AG09319 (cell line): ENCODE results near the gene FRMD8.
A peak's percentile ranks its signal among the peaks of the same experiment; 100 is the strongest.

Experiments used
- DNase-seq: peaks from one replicate; pipeline ENCODE4 v3.0.0-alpha.2; 2010; ENCODE audit warnings: low read depth; ENCODE audit errors: extremely low read depth
- CTCF ChIP-seq: IDR thresholded peaks from 2 replicates; pipeline ENCODE4 v1.5.1; 2011; ENCODE audit warnings: low read depth, mild to moderate bottlenecking, inconsistent platforms, low read length, moderate library complexity

The FRMD8 gene

GRCh38 chr11:65362320-65362931, 24.0 kb upstream of the FRMD8 start:
- no peak for TF ChIP-seq CTCF
- DNase-seq: no peak

- TF ChIP-seq CTCF: no peak
- no peak for DNase-seq
Measured at GRCh38 chr11:65362966-65363365, 23.5 kb upstream of the FRMD8 start.

GRCh38 chr11:65363770-65364169, 22.7 kb upstream of the FRMD8 start:
- TF ChIP-seq CTCF: no peak
- DNase-seq: no peak

- peak; percentile 63 for DNase-seq
- TF ChIP-seq CTCF: peak; percentile 72
Measured at GRCh38 chr11:65366340-65366773, 20.1 kb upstream of the FRMD8 start.

- no peak for DNase-seq
- no peak for TF ChIP-seq CTCF
Measured at GRCh38 chr11:65370659-65371049, 15.8 kb upstream of the FRMD8 start.

GRCh38 chr11:65373839-65374580, 12.4 kb upstream of the FRMD8 start:
- DNase-seq: no peak
- TF ChIP-seq CTCF: no peak

GRCh38 chr11:65375012-65375411, 11.4 kb upstream of the FRMD8 start:
- DNase-seq: no peak

More at GRCh38 chr11:65375012-65375411, 11.4 kb upstream of the FRMD8 start:
- TF ChIP-seq CTCF: no peak
